Mesothelial cell of epicardium (in vitro differentiated cells): ENCODE results near the gene SPEG. TPM values are rescaled to one million over a fixed set of nuclear protein-coding genes. Genes with fewer than 3 reads are reported as not detected.

ENCODE experiments used
- DNase-seq, 2 experiments: peaks; one replicate each; pipeline ENCODE4 v3.0.0; 2021; ENCODE audit warnings: low spot score in 2 of 2; ENCODE audit not compliant: unreplicated experiment in 2 of 2
- H3K27ac Mint-ChIP-seq: 2 replicates; pipeline ENCODE4 v1.8.0; 2021; ENCODE audit warnings: mixed read lengths
- H3K27me3 Mint-ChIP-seq: 2 replicates; pipeline ENCODE4 v1.8.0; 2021; ENCODE audit warnings: low read depth, mixed read lengths
- H3K36me3 Mint-ChIP-seq: 2 replicates; pipeline ENCODE4 v1.8.0; 2021; ENCODE audit warnings: mixed read lengths
- H3K4me1 Mint-ChIP-seq: 2 replicates; pipeline ENCODE4 v1.8.0; 2021; ENCODE audit warnings: mixed read lengths
- H3K4me3 Mint-ChIP-seq: 2 replicates; pipeline ENCODE4 v1.8.0; 2021; ENCODE audit warnings: mild to moderate bottlenecking, moderate library complexity, mixed read lengths
- H3K9me3 Mint-ChIP-seq: 2 replicates; pipeline ENCODE4 v1.8.0; 2021; ENCODE audit warnings: mixed read lengths
- total RNA-seq: library from RNA; stranded (reverse); gene quantifications from 3 replicates; pipeline ENCODE4 v1.2.1, GENCODE V29; 2021
- TF ChIP-seq, protein P1 (sequence below): fragments of 200-600 bp; sonication (generic); IDR thresholded peaks from one replicate; pipeline ENCODE4 v1.5.0; 2021; ENCODE audit warnings: antibody characterized with exemption; ENCODE audit not compliant: unreplicated experiment

The SPEG gene
- total RNA-seq, 1 donor from 2014 or later, result 97.7 TPM

DNA sequence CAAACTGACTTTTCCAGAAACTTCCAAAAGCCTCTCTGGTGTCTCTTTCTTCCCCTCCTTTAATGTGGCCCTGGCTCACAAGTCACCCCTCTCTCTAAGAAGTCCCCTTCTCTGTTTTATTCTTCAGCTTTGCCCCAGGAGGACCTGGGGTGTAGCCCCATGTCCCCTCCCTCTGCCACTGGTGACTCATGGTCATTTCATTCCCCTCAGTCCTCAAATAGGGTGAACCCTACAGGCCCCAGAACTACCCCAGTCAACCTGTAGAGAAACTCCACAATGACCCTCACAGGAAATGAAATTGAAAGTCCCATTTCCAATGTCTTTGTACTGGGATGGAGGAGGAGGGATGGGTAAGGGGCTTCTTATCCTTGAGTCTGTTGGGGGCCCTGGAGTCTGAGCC is 6.2 kb upstream of the SPEG start:
- DNase-seq, result no peak
- Mint-ChIP-seq H3K27ac (no peak overlapping the region), H3K4me3 (no peak overlapping the region), H3K36me3 (no peaks in the 10 kb centered on the region), H3K4me1 (peaks cover 15% of the 10 kb centered on the region), H3K27me3 (peaks cover 2% of the 10 kb centered on the region), H3K9me3 (no peaks in the 10 kb centered on the region)
- TF ChIP-seq, protein P1, sequence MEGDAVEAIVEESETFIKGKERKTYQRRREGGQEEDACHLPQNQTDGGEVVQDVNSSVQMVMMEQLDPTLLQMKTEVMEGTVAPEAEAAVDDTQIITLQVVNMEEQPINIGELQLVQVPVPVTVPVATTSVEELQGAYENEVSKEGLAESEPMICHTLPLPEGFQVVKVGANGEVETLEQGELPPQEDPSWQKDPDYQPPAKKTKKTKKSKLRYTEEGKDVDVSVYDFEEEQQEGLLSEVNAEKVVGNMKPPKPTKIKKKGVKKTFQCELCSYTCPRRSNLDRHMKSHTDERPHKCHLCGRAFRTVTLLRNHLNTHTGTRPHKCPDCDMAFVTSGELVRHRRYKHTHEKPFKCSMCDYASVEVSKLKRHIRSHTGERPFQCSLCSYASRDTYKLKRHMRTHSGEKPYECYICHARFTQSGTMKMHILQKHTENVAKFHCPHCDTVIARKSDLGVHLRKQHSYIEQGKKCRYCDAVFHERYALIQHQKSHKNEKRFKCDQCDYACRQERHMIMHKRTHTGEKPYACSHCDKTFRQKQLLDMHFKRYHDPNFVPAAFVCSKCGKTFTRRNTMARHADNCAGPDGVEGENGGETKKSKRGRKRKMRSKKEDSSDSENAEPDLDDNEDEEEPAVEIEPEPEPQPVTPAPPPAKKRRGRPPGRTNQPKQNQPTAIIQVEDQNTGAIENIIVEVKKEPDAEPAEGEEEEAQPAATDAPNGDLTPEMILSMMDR, result no peak

DNA sequence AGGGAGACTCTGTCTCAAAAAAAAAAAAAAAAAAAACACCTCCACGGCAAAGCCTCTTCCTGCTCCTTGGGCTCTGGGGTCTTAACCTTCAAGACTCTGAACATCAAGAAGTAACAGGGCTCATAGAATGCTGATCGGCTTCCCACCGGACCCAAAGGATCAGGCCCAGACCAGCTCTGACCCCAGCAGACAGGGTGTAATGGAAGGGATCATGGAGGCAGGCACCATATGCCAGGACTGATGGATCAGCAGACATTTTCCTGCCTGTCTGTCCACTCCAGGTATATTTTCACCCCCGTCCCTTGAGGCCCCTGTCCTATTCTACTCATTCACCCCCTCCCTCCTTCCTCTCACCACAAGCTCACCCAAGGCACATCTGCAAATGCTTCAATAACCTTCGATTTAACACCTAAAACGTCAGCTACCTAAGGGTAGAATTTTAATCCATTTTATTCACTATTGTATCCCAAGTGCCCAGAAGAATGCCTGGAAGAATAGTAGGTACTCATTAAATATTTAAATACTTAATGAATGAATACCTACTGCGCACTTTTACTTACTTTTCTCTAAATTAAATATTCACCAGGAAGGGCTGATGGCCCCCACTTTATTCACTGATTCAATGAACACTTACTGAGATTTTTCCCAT is 4.6 kb upstream of the SPEG start:
- no peak for DNase-seq
- Mint-ChIP-seq H3K27me3 (peaks cover 2% of the 10 kb centered on the region), H3K4me3 (no peak overlapping the region), H3K27ac (no peak overlapping the region), H3K9me3 (no peaks in the 10 kb centered on the region), H3K36me3 (no peaks in the 10 kb centered on the region), H3K4me1 (peaks cover 8% of the 10 kb centered on the region)
- TF ChIP-seq, protein P1, result no peak

DNA sequence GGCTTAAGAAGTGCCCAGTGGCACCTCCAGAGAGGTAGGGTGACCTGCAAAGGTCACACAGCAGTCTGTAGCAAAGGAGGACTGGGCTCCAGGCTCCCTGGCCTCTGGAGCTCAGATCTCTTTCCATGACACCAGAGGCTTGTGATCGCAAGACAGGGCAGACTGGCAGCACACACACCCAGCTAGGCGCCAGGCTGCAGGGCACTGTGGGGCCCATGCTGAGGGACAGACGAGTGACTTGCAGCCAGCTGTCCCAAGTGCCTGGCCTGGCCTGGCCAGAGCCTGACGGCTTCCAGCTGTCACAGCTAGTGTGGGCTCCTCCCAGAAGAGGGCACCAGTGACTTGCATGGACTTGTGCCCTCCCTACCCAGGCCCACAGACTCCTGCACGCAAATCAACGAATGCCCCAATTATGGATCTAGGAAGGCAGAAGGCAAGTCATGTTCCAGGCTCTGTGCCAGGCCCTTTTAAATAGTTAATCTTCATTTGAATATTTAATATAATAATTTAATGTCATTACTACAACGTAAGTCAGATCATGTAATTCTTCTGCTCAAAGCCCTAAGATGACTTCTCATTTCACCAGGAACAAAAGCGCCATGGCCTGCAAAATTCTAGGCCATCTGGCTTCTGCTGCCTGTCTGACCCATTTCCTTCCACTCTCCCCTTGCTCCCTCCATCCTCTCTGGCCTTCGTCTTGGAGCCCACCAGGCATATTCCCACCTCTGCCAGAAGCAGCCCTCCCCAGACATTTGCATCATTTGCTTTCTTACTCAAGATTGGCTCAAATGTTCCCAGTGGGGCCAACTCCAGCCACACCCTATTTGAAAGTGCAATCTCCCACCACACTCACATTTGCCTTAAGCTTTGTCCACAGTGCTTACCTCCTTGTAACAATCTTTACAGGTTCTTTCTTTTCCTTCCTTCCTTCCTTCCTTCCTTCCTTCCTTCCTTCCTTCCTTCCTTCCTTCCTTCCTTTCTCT is 3.7 kb upstream of the SPEG start:
- TF ChIP-seq, protein P1, result no peak
- Mint-ChIP-seq H3K27me3 (peaks cover 4% of the 10 kb centered on the region), H3K4me3 (no peak overlapping the region), H3K4me1 (peaks cover 8% of the 10 kb centered on the region), H3K27ac (no peak overlapping the region), H3K36me3 (no peaks in the 10 kb centered on the region), H3K9me3 (no peaks in the 10 kb centered on the region)
- DNase-seq, result no peak

DNA sequence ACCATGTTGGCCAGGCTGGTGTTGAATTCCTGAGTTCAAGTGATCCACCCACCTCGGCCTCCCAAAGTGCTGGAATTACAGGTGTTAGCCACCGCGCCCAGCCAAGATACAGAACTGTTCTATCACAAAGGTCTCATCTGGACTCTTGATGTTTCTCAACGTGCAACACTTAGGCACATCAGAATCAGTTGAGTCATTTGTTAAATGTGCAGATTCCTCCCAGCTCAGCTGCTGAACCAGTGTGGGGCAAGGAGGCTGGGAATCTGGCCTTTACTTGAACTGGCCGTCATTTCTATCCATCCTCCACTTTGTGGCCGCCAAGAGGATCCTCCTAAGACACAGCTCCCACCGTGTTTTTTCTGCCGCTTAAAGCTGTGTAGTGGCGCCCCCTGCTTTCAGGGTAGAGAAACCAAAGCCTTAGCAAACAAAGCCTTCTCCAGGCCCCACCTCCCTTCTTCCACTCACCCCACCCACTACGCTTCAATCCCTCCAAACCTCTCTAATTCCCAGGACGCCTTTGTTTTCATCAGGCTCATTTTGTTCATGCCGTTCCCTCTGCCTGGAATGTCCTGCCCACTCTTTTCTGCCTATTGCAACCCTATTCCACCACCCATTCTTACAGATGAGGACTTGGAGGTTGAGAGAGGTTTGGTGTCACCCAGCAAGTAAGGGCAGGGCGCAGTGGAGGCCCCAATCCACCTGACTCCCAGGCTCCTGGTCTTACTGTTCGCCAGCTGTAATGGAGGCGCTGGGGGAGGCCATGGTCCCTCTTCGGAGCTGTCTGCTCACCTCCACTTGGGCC is 776 bp upstream of the SPEG start:
- no peak for DNase-seq

DNA sequence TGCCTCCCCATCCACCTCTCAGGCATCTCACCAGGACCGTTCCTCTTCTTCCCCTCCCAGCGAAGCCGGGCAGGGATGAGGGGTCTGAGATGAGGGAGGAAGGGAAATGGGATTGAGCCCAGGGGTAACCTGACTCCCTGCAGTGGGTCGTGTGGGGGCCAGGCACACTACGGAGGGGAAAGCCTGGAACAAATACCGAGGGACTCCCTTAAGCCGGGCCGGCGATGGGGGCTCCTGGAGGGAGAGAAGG is 250 bp upstream of the SPEG start:
- Mint-ChIP-seq H3K4me1 (peaks cover 5% of the 10 kb centered on the region), H3K36me3 (no peaks in the 10 kb centered on the region), H3K27me3 (peaks cover 5% of the 10 kb centered on the region), H3K4me3 (peak overlapping the region; percentile 15), H3K27ac (no peak overlapping the region), H3K9me3 (no peaks in the 10 kb centered on the region)
- TF ChIP-seq, protein P1, result no peak
- DNase-seq, result no peak

More for the DNA sequence above, 776 bp upstream of the SPEG start:
- Mint-ChIP-seq H3K36me3 (no peaks in the 10 kb centered on the region), H3K4me3 (peak overlapping the region; percentile 15), H3K4me1 (peaks cover 8% of the 10 kb centered on the region), H3K9me3 (no peaks in the 10 kb centered on the region), H3K27ac (no peak overlapping the region), H3K27me3 (peaks cover 5% of the 10 kb centered on the region)
- TF ChIP-seq, protein P1, result no peak
